ENCODE measurements around the gene NDUFS3. TPM values are rescaled to one million over a fixed set of nuclear protein-coding genes. Genes with fewer than 3 reads are reported as not detected.
A peak's percentile ranks its signal among the peaks of the same experiment; 100 is the strongest.

The NDUFS3 gene
- total and polyA plus RNA-seq, 2 experiments from 2014 or later = 92.6 to 107 TPM

GRCh38 chr11:47606731-47607130 lies 27.9 kb downstream of the NDUFS3 start:
- H3K36me3 ChIP-seq (replicated peaks; ENCODE audit: insufficient read depth, low read depth) = no peaks in the 10 kb centered on the region
- H3K4me2 ChIP-seq = no peak overlapping the region
- TF ChIP-seq CTCF (IDR thresholded peaks at IDR 0.05; ENCODE audit: poor library complexity) (no peak), EZH2phosphoT487 (IDR thresholded peaks at IDR 0.05; ENCODE audit: low read depth, severe bottlenecking, unreplicated experiment) (no peak)
- H2AFZ ChIP-seq = no peak overlapping the region
- H4K20me1 ChIP-seq (ENCODE audit: insufficient read depth, poor library complexity, severe bottlenecking) = no peaks in the 10 kb centered on the region
- H3K9me2 ChIP-seq (replicated peaks; ENCODE audit: insufficient read depth) = no peaks in the 10 kb centered on the region
- no peaks in the 10 kb centered on the region for H3K27me3 ChIP-seq
- H3K79me2 ChIP-seq = no peaks in the 10 kb centered on the region
- WGBS (ENCODE audit: low lambda C conversion rate, missing lambda C conversion rate) = 31% methylated on average over 5 of the region's 5 CpGs
- H3K4me1 ChIP-seq (ENCODE audit: insufficient read depth) = no peaks in the 10 kb centered on the region
- H3K4me3 ChIP-seq = no peak overlapping the region
- H3K9me3 ChIP-seq (ENCODE audit: low read depth) = no peaks in the 10 kb centered on the region
- H3K27ac ChIP-seq = no peak overlapping the region
- DNase-seq (ENCODE audit: low spot score) = no peak

- WGBS (ENCODE audit: low lambda C conversion rate, missing lambda C conversion rate) = 67% methylated on average over 7 of the region's 7 CpGs
- no peaks in the 10 kb centered on the region for H3K9me3 ChIP-seq (ENCODE audit: low read depth)
- H3K4me3 ChIP-seq = no peak overlapping the region
- H3K4me1 ChIP-seq (ENCODE audit: insufficient read depth) = no peaks in the 10 kb centered on the region
- no peaks in the 10 kb centered on the region for H4K20me1 ChIP-seq (ENCODE audit: insufficient read depth, poor library complexity, severe bottlenecking)
- H2AFZ ChIP-seq = no peak overlapping the region
- H3K79me2 ChIP-seq = no peaks in the 10 kb centered on the region
- TF ChIP-seq EZH2phosphoT487 (IDR thresholded peaks at IDR 0.05; ENCODE audit: low read depth, severe bottlenecking, unreplicated experiment) (no peak), CTCF (IDR thresholded peaks at IDR 0.05; ENCODE audit: poor library complexity) (no peak), EZH2 (IDR thresholded peaks at IDR 0.05; ENCODE audit: borderline replicate concordance) (no peak)
- no peaks in the 10 kb centered on the region for H3K9me2 ChIP-seq (replicated peaks; ENCODE audit: insufficient read depth)
- no peaks in the 10 kb centered on the region for H3K27me3 ChIP-seq
- H3K4me2 ChIP-seq = no peak overlapping the region
- DNase-seq (ENCODE audit: low spot score) = peak; percentile 34
- H3K27ac ChIP-seq = no peak overlapping the region
- no peaks in the 10 kb centered on the region for H3K36me3 ChIP-seq (replicated peaks; ENCODE audit: insufficient read depth, low read depth)
These were observed 28.5 kb downstream of the NDUFS3 start for GRCh38 chr11:47607380-47607779.

- WGBS (ENCODE audit: low lambda C conversion rate, missing lambda C conversion rate) = 97% methylated on average over 3 of the region's 3 CpGs
- Histone ChIP-seq H3K4me2 (no peak overlapping the region), H3K27me3 (no peaks in the 10 kb centered on the region), H2AFZ (no peak overlapping the region), H3K79me2 (no peaks in the 10 kb centered on the region), H3K4me1 (ENCODE audit: insufficient read depth) (no peaks in the 10 kb centered on the region), H3K9me2 (replicated peaks; ENCODE audit: insufficient read depth) (no peaks in the 10 kb centered on the region), H3K36me3 (replicated peaks; ENCODE audit: insufficient read depth, low read depth) (no peaks in the 10 kb centered on the region), H3K27ac (no peak overlapping the region), H4K20me1 (ENCODE audit: insufficient read depth, poor library complexity, severe bottlenecking) (no peaks in the 10 kb centered on the region), H3K9me3 (ENCODE audit: low read depth) (no peaks in the 10 kb centered on the region), H3K4me3 (no peak overlapping the region)
- TF ChIP-seq CTCF (IDR thresholded peaks at IDR 0.05; ENCODE audit: poor library complexity) = no peak
- no peak for TF ChIP-seq EZH2phosphoT487 (IDR thresholded peaks at IDR 0.05; ENCODE audit: low read depth, severe bottlenecking, unreplicated experiment)
- no peak for TF ChIP-seq EZH2 (IDR thresholded peaks at IDR 0.05; ENCODE audit: borderline replicate concordance)
- DNase-seq (ENCODE audit: low spot score) = no peak
These were observed 30.8 kb downstream of the NDUFS3 start for GRCh38 chr11:47609675-47610074.

- no peaks in the 10 kb centered on the region for H3K79me2 ChIP-seq
- WGBS (ENCODE audit: low lambda C conversion rate, missing lambda C conversion rate) = 87% methylated on average over 6 of the region's 6 CpGs
- no peak overlapping the region for H3K4me2 ChIP-seq
- no peaks in the 10 kb centered on the region for H3K9me3 ChIP-seq (ENCODE audit: low read depth)
- no peak overlapping the region for H2AFZ ChIP-seq
- no peak overlapping the region for H3K4me3 ChIP-seq
- H3K9me2 ChIP-seq (replicated peaks; ENCODE audit: insufficient read depth) = no peaks in the 10 kb centered on the region
- no peaks in the 10 kb centered on the region for H4K20me1 ChIP-seq (ENCODE audit: insufficient read depth, poor library complexity, severe bottlenecking)
- TF ChIP-seq CTCF (IDR thresholded peaks at IDR 0.05; ENCODE audit: poor library complexity) (no peak), EZH2phosphoT487 (IDR thresholded peaks at IDR 0.05; ENCODE audit: low read depth, severe bottlenecking, unreplicated experiment) (no peak), EZH2 (IDR thresholded peaks at IDR 0.05; ENCODE audit: borderline replicate concordance) (no peak)
- H3K36me3 ChIP-seq (replicated peaks; ENCODE audit: insufficient read depth, low read depth) = no peaks in the 10 kb centered on the region
- H3K4me1 ChIP-seq (ENCODE audit: insufficient read depth) = no peaks in the 10 kb centered on the region
- no peak overlapping the region for H3K27ac ChIP-seq
- no peaks in the 10 kb centered on the region for H3K27me3 ChIP-seq
- no peak for DNase-seq (ENCODE audit: low spot score)
These were observed 32.5 kb downstream of the NDUFS3 start for GRCh38 chr11:47611348-47611794.

Data from hepatocyte (in vitro differentiated cells).